Esophagus squamous epithelium (tissue), 5 donors: ENCODE measurements around the gene TPCN2. TPM values are rescaled to one million over a fixed set of nuclear protein-coding genes. Genes with fewer than 3 reads are reported as not detected.

Experiments used
- DNase-seq: peaks from one replicate; lab custom pipeline; 2025; lab: John Stamatoyannopoulos, UW
- H3K27ac ChIP-seq, 4 donors: fragments of 200-600 bp; sonication (generic); one replicate each; pipeline ENCODE4 v1.5.1; 2016 to 2019; ENCODE audit warnings: mild to moderate bottlenecking in 1 of 4
- H3K27me3 ChIP-seq, 4 donors: fragments of 200-600 bp; sonication (generic); 1 replicate in 3 of 4; 2 replicates in 1 of 4; pipeline versions ENCODE4 v1.5.1 to v1.6.0; 2017 to 2021; ENCODE audit warnings: antibody characterized with exemption in 1 of 4
- H3K36me3 ChIP-seq, 3 donors: fragments of 200-600 bp; sonication (generic); one replicate each; pipeline ENCODE4 v1.5.1; 2016 to 2019
- H3K4me1 ChIP-seq, 3 donors: fragments of 200-600 bp; sonication (generic); one replicate each; pipeline ENCODE4 v1.5.1; 2017 to 2019
- H3K4me3 ChIP-seq, 4 donors: fragments of 200-600 bp; sonication (generic); 1 replicate in 3 of 4; 2 replicates in 1 of 4; pipeline ENCODE4 v1.5.1; 2016 to 2019; ENCODE audit warnings: mild to moderate bottlenecking in 2 of 4, moderate library complexity in 1 of 4
- H3K9me3 ChIP-seq, 3 donors: fragments of 200-600 bp; sonication (generic); one replicate each; pipeline ENCODE4 v1.5.1; 2016 to 2019
- CTCF ChIP-seq, 6 experiments: fragments of 450-650 bp in 4 of 6; fragments of 200-600 bp in 2 of 6; sonication (generic) in 2 of 6; IDR thresholded peaks; one replicate each; pipeline ENCODE4 v1.5.1; 2016 to 2019; ENCODE audit warnings: antibody characterized with exemption in 6 of 6, mild to moderate bottlenecking in 4 of 6, moderate library complexity in 4 of 6
- POLR2A ChIP-seq, 4 donors: fragments of 450-650 bp; IDR thresholded peaks; one replicate each; pipeline ENCODE4 v1.6.1; 2017; ENCODE audit warnings: antibody characterized with exemption in 4 of 4, mild to moderate bottlenecking in 4 of 4, moderate library complexity in 3 of 4
- WGBS, 2 donors: methylation state at CpG; one replicate each; pipeline ENCODE4 v1.1.5; 2018; 5-methylcytosine and 5-hydroxymethylcytosine counted together
- intact Hi-C: fragments of 100-400 bp; cut with DNase I; formaldehyde crosslinking; loops from one replicate; pipeline ENCODE4 v1.15.0; 2022
- total RNA-seq, 4 donors: library from RNA; depleted of rRNA; stranded (reverse); fragments of >200 nt; gene quantifications; one replicate each; pipeline ENCODE4 v1.1.0, GENCODE V29; 2016
- donor health status: DM: yes; HTN: yes; CAD: no.

Gene TPCN2
- total RNA-seq, 4 donors from 2014 or later = 7.9 to 12.0 (median 9.1) TPM

- intact Hi-C loops = no loop called here
- peaks cover 0 to 6% (median 0%) of the 10 kb centered on the region in 3 donors for H3K9me3 ChIP-seq
- no peak overlapping the region for H3K4me3 ChIP-seq
- peaks cover 15 to 30% (median 15%) of the 10 kb centered on the region in 3 donors for H3K4me1 ChIP-seq
- H3K36me3 ChIP-seq = no peaks in the 10 kb centered on the region
- H3K27ac ChIP-seq = no peak overlapping the region
- DNase-seq = no peak
- 70 to 81% methylated on average over 22 to 23 of the region's 23 CpGs for WGBS, 2 donors
- H3K27me3 ChIP-seq = peaks cover 0 to 13% (median 0%) of the 10 kb centered on the region in 4 donors
- TF ChIP-seq CTCF (IDR thresholded peaks at IDR 0.05) = no peak
- TF ChIP-seq POLR2A (IDR thresholded peaks at IDR 0.05) = no peak
Observed at GRCh38 chr11:69152733-69153421, 104.1 kb downstream of the TPCN2 start.

- no peak for DNase-seq
- TF ChIP-seq CTCF (IDR thresholded peaks at IDR 0.05) (no peak), POLR2A (IDR thresholded peaks at IDR 0.05) (no peak)
- Histone ChIP-seq H3K36me3 (no peaks in the 10 kb centered on the region), H3K9me3 (peaks cover 0 to 6% (median 0%) of the 10 kb centered on the region in 3 donors), H3K4me3 (no peak overlapping the region), H3K27ac (no peak overlapping the region), H3K27me3 (peaks cover 0 to 19% (median 0%) of the 10 kb centered on the region in 4 donors), H3K4me1 (peaks cover 15 to 31% (median 15%) of the 10 kb centered on the region in 3 donors)
- 51 to 66% methylated on average over 7 of the region's 7 CpGs for WGBS, 2 donors
- intact Hi-C loops = no loop called here
Observed at GRCh38 chr11:69153661-69154060, 104.9 kb downstream of the TPCN2 start.

- peaks cover 0 to 4% (median 0%) of the 10 kb centered on the region in 3 donors for H3K9me3 ChIP-seq
- WGBS, 2 donors = 80 to 93% methylated on average over 1 to 3 of the region's 21 CpGs
- H3K4me1 ChIP-seq = peaks cover 15 to 35% (median 15%) of the 10 kb centered on the region in 3 donors
- TF ChIP-seq CTCF (IDR thresholded peaks at IDR 0.05) = no peak
- TF ChIP-seq POLR2A (IDR thresholded peaks at IDR 0.05) = no peak
- H3K4me3 ChIP-seq = no peak overlapping the region
- no peaks in the 10 kb centered on the region for H3K36me3 ChIP-seq
- intact Hi-C loops = no loop called here
- H3K27ac ChIP-seq = no peak overlapping the region
- no peak for DNase-seq
- H3K27me3 ChIP-seq = peaks cover 0 to 24% (median 0%) of the 10 kb centered on the region in 4 donors
Observed at GRCh38 chr11:69154211-69154913, 105.6 kb downstream of the TPCN2 start.

GRCh38 chr11:69154938-69155301, 106.2 kb downstream of the TPCN2 start:
- Histone ChIP-seq H3K27me3 (peaks cover 0 to 24% (median 0%) of the 10 kb centered on the region in 4 donors), H3K4me1 (peaks cover 15 to 41% (median 15%) of the 10 kb centered on the region in 3 donors), H3K9me3 (no peaks in the 10 kb centered on the region), H3K36me3 (no peaks in the 10 kb centered on the region), H3K4me3 (no peak overlapping the region), H3K27ac (no peak overlapping the region)
- TF ChIP-seq CTCF (IDR thresholded peaks at IDR 0.05) (no peak), POLR2A (IDR thresholded peaks at IDR 0.05) (no peak)
- intact Hi-C loops = no loop called here
- WGBS, 2 donors = 70 to 80% methylated on average over 1 to 4 of the region's 10 CpGs
- DNase-seq = no peak
